HG02973 (cell line): ENCODE data around the gene IL36G.
"Not testable (repeated sequence)": the region's sequence is repeated elsewhere in the genome, so short reads cannot be mapped to it uniquely, and the experiment has no call there.

ENCODE experiments used
- ATAC-seq: cut with Tn5 transposase; IDR thresholded peaks from one replicate; pipeline ENCODE4 v1.9.1; 2021; ENCODE audit warnings: moderate library complexity; ENCODE audit not compliant: unreplicated experiment

IL36G gene

DNA sequence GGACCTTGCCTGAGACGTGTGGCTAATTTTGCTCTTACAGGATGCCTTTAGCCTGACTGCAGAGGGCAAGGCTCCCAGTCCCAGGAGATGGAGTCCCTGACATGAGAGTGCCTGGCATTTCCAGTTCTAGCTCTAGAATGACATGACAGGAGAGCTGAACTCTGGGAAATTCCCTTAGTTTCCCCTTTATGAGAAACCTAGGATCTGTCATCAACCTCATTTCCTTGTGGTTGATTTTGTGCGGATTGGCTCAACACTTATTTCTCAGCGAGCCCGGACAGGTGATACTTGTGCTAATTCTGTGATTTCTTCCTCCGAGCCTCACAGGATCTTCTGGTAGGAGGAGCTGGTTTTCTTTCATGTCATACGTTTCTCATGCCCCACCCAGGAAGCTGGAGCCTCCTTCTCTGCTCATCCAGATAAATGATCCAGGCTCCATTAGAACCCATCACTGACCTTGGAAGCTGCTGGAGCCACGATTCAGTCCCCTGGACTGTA, at the start of gene IL36G:
Gene IL36G (plus strand): TSS at position 448 of the 498 bp plus-strand sequence. CDS start 633 bp downstream, outside the sequence.
- no peak for ATAC-seq

DNA sequence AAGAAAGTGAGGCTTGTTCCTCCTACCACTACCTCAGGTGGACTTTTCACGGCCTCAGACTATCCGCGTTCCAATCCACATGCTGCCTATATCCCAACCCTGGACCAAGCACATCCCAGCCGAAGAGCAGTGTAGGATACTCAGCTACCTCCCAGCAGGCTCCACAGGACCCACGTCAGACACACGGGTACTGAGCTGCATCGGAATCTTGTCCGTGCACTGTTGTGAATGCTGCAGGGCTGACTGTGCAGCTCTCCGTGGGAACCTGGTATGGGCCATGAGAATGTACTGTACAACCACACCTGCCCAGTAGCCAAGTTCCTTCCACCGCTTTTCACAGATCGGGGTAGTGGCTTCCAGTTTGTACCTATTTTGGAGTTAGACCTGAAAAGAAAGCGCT, 44.5 kb upstream of the IL36G start:
- no peak for ATAC-seq

DNA sequence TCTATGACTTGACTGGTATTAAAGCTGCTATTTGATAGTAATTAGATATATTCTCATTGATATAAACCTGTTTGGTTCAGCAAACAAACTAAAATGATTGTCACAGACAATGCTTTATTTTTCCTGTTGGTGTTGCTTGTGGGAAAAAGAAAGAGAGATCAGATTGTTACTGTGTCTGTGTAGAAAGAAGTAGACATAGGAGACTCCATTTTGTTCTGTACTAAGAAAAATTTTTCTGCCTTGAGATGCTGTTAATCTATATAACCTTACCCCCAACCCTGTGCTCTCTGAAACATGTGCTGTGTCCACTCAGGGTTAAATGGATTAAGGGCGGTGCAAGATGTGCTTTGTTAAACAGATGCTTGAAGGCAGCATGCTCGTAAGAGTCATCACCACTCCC, 43.7 kb upstream of the IL36G start:
- ATAC-seq, result not testable (repeated sequence)

DNA sequence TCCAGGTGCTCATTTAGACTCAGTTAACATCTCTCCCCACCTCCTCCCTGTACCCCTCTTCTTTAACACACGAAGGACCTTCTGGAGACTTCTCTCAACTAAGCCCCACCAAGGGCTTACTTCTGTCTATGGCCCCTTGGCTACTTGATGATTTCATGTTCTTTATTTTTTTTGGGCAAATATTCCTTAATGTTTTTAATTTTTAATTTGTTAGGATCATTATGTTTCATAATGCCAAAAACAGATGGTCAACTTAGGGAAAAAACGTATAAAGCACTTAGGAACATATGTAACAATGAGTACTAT, 40.9 kb upstream of the IL36G start:
- ATAC-seq, result no peak

DNA sequence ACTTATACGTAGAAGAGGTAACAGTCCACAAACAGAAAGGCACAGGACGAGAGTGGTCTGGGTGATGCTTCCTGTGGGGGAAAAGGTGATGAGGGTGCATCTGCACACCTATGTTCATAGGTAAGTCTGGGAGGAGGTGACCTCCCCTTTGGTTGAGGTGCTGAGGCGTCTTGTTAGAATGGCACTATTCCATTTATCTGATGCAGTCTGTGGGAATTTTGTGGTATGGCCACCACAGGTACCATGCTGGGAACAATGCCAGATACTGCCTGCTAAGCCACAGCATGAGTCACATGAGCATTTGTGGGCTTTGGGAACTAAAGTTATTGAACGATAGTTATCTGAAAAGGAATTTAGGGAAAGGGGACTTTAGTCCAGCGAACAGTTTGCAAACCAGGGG, 38.9 kb upstream of the IL36G start:
- no peak for ATAC-seq

DNA sequence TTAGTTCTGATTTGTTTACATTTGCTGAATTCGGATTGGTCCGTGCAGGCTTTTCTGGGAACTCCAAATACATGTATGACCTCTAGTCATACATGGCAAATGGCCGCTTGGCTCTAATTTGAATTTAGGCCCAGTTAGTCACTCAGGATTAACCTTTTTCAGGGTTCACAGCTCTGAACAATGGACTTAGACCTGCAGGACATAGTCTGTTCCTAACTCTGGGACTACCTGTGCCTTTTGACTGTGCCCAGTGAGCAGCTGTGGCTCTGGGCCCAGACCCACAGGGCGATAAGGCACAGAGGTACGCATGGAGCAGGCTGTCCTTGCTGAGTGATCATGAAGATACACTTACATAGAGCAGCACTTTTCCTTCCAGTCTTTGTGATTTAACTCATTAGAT, 38.4 kb upstream of the IL36G start:
- no peak for ATAC-seq

DNA sequence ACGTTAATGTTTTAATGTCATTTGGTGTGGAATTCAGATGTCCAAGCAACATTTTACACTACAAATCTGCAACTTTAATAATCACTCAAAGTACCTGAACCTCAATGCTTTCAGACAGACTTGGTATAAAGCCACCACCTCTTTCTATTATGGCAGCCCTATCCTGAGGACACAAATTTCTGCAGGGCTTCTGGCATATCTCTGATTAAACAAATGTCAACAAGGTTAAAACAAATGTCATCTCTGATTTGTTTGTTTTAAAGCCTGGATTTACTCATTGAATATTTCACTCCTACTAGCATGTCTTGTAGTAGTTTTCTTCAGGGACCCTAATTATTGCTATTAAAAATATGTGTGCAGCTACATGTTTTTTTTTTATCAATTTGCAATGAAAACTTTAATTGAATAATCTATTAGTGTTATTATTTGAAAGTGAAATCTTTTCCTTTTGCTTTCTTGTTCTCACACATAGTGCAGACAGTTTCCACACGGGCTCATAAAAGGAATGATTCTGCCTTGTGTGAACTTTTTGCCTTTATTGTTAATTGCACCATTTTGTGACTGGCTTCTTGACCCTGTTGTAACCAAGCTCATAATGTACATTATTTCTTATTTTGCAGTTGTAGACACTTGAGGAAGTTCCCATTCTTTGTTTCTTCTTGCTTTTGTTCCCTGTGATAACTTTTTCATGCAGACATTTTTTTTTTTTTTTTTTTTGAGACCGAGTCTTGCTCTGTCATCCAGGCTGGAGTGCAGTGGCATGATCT, 36.8 kb upstream of the IL36G start:
- ATAC-seq, result no peak

DNA sequence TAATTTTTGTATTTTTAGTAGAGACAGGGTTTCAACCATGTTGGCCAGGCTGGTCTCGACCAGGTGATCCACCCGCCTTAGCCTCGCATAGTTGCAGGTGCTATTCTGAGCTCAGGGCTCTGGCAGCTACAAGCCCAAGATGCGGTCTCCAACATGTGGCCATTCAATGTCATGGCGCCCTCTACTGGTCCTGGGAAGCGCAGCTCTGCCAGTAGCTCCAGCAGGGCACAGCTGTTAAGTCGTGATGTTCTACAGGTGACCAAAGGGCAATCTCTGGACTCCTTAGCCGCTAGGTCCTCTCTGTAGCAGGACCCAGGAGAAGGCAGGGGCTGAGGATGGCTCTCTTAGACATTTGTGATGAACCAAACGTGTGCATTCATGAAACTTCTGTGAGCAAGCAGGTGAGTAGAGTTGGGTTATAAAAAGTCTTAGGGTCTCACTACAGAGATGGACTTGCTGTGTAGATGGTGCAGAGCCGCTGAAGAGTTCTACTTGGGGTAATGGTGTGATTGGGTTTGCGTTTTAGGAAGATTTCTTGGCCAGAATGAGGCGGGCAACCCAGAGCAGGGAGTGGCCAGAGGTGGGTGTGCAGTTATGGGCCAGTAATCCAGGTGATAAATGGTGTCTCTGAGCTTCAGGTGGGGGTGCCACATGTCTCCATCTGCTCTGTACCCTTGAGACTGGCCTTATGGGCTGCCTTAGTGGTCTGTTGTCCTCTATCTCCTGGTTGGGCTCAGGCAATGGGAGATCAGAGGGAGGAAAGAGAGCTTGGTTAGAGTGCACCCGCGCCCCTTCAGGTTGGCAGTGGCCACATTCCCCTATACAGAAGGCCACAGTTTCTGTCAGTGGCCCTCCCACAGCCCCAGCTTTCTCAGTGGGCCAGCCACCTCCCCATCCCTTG, 35.8 kb upstream of the IL36G start:
- peak; percentile 56 for ATAC-seq

DNA sequence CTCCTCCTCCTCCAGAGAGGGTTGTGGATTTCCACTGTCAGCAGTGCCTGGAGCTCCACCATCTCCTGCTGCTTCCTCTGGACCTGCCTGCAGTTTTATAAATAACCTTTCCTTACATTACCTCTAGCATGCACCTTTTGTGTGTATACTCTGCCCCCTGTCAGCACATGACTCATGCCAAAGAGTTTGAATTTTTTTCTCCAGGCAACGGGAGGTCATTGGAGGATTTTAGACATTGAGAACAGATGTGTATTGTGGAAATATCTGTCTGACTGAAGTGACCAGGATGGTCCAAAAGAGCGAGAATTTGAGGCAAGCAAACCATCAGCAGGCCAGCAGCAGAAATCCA, 35.2 kb upstream of the IL36G start:
- ATAC-seq, result no peak

DNA sequence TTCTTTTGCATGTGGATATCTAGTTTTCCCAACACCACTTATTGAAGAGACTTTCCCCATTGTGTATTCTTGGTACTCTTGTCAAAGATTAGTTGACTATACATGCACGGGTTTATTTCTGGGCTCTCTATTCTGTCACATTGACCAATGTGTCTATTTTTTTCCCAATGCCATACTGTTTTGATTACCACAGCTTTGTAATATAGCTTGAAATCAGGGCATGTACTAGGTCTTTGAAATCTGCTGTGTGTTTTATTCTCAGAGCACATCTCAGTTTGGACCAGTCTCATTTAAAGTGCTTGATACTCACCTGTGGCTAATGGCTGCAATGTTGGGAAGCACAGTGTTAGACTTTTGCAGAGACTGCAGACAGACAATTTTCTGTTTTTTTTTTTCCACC, 32.8 kb upstream of the IL36G start:
- no peak for ATAC-seq

DNA sequence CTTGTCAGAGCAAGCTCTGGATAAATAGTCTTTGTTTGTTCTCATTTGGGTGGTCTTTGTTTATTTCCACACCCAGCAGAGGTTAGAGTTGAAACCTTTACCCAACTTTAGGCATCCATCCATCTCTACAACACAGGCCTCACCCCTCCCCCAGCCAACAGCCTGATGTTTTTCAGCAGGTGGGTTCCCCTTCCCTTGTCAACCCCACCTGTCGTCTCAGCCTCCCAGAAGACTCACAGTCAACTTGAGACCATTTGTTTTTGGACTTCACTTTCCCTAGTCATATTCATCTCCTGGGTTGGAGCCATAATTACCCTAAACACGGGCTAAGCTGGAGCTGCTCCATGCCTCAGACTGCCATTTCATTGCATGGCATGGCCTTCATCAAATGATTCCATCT, 31.7 kb upstream of the IL36G start:
- ATAC-seq, result no peak

DNA sequence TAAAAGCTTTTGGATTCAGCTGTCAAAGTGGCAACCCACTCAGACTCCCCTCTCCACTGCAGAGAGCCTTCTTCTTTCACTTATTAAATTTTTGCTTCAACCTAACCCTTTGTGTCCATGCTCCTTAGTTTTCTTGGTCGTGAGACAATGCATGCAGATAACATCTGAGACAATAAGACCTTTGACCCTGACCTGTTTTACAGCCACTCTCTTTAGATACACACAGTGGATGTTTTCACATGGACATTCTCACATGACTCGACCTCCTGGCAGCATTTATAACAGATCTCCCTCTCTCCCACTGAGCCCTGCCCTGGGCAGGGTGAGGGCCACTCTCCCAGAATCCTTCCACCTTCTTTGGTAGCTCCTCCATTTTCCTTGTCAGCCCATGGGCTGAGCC, 30.4 kb upstream of the IL36G start:
- ATAC-seq, result no peak

DNA sequence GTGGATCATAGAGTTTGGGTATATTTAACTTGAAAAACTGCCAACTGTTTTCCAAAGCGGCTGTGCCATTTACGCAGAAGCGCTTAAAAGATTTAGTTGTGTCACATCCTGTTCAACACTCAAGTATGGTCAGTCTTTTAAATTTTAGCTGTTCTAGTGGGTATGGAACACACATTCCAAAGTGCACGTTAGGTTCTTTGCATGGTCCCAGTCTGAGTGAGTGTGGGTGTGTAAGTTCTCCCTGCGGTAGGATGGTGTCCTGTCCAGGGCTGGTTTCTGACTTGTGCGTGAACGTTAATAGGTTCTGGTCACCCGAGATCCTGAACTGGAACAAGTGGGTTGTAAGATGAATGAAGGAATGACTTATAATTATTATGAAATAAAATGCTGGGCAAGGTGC, 28.4 kb upstream of the IL36G start:
- ATAC-seq, result no peak

DNA sequence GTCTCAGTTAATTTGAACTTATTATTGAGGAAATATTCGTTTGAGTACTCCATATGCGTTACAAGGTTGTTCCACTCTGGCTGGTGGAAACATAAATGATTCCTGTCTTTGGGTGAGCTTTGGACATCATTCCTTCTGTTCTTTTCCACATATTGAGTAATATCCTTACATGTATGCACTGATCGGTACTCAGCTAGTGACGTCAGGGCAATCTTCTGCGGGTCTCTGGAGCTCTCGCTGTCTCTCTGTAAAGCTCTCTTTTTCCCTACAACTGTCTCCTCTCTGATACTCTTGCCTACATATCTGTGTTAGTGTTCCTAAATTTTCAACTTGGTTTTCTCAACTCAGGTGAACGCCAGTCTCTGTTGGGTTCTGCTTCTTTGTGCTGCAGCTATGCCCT, 23.4 kb upstream of the IL36G start:
- ATAC-seq, result no peak

DNA sequence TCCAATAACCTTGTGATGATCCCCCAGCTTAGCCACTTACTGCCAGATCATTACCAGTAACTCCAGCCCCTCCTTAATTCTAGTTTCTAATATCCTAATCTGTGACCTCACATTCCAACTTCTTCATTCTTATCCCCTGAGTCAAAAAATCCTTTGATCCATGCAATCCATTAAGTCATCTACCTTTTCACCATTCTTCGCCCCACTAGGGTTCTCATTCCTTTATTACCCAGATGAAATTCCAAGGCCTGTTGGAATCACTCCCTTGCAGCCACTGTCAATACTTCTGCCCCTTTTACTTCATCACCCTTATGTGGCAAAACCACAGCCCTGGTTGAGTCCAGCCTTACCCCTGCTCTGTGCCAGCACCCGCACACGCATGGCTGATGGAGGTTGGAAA, 20.3 kb upstream of the IL36G start:
- no peak for ATAC-seq

DNA sequence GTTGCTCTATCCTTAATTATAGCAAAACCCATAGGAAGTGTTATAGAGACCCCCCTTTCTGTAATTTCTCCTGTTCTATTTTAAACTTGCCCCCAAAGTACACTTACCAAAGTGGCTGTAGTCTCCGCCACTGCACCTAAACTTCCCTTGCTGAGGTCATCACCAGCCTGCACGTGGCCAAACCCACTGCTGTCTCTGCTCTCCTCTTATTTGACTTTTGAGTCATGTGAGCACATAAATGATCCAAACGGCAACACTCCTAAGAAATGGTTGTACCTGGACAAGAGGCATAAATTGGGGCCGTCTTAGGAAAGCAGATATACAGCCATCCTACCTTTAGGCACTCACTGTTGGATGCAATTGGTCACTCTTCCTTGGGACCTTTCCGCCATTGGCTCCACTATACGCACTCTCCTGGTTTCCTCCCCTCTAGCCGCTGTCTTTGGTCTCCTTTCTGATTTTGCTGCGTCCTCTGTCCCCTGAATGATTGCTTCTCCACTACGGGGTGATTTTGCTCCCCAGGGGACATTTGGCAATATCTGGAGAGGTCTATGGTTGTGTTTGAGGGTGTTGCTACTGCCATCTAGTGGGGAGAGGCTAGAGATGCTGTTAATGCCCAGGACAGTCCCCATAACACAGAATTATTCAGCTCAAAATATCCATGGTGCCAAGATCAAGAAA, 19.2 kb upstream of the IL36G start:
- no peak for ATAC-seq

DNA sequence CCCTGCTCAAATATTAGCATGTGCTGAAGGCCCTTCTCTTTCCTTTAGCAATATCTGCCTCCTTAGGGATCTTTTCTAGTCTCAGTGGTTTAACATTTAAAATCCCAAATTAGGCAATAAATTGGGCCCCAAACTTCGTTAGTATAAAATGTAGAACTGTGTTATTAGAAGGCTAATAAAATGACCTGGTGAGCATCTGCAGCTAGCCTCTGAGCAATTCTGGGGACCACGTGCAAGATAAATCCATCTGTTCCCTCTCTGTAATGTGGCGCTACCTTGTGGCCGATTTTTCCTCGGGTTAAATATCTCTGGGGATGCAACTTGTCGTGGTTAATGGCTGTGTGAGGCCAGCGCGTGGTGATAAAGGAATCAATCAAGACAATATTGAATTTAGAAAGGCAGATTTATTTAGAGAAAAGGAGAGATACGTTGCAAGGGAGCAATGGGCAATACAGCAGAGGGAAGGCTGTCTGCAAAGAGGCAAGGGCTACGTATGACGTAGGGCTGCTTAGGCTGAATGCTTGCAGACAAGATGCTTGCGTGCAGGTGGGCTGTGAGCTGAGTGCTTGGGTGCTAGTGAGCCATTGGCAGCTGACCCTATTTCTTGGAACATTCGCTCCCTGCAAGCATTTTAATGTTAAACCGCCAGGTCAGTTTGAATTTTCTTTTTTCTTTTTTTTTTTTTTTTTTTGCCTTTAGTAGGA, 18.5 kb upstream of the IL36G start:
- ATAC-seq, result no peak

DNA sequence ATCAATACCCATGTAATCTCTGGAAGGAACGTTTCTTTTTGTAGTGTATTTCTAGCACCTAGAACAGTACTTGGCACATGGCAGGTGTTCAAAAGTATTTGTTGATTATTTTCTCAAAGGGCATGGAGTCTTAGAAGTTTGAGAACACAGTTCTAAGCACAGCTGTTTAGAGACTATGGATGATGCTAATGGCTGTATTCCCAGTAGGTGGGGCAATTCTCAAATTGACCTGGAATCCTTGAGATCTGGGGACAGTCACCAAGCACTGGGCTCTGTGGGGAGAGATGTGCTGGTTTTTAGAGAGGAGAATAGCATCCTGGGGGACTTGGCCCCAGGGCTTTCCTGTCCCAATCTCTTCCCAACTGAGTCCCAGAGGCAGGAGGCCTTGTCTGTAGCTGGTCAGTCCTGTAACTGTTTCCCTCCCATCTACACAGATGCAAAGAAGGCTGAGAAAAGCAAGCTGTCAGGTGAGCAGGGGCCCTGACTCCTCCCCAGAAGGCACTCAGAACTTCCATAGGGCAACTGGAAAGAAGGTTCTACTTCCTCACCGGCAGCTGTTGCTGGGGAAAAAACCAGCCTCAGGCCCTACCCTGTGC, 17.5 kb upstream of the IL36G start:
- ATAC-seq, result no peak

DNA sequence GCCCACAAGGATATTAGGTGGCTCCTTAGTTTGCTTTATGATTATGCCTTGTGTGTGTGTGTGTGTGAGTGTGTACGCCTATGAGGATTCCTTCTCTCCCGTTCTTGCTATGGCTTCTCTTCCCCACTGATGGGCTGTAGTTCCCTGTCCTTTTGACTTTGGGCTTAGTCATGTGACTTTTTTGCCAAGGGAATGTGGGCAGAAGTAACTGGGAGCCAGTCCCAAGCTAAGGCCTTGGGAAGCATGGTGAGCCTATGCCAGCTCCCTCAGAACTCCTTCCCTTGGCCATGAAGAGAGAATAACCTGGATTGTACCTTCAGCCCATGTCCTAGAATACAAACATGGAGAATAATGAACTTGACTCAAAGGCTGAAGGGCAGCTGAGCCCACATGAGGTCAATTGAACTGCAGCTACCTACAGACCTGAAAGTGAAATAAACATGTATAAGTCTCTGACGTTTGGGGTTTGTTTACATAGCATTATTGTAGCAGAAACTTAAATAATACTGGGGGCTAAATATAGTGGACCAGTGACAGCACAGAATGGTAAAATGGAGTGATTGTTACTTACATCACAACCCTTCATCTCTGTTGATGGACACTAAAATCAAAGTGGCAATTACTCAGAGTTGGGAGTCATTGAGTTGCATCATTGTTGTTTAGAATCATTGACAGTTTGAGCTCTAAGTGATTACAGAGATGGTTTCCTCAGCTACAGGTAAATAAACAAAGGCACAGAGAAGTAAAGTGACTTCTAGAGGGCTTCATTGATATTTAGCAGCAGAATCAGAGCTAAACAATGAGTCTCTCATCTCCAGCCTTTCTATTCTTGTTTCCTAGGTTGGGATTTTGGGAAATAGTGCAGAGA, 15.3 kb upstream of the IL36G start:
- ATAC-seq, result no peak

DNA sequence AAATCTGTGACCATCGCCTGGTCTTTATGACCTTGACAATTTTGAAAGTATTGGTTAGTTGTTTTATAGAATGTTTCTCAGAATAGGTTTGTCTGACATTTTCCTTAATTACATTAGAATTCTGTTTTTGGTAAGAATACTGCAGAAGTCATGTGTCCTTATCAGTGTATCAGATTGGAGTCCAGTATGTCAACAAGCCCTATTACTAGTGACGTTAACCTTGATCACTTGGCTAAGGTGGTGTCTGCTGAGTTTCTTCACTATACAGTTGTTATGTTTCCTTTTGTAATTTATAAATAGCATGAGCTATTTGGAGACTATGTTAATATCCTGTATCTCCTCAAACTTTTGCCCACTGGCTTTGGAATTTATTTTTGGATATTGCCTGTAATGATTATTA, 10.8 kb upstream of the IL36G start:
- no peak for ATAC-seq
